Glomerular visceral epithelial cell (primary cell): ENCODE data around the gene RAP1A.
"Not testable (repeated sequence)": the region's sequence is repeated elsewhere in the genome, so short reads cannot be mapped to it uniquely, and the experiment has no call there.

Source experiments
- DNase-seq: peaks from one replicate; pipeline ENCODE4 v3.0.0-alpha.2; 2016; ENCODE audit errors: extremely low spot score

Gene RAP1A

DNA sequence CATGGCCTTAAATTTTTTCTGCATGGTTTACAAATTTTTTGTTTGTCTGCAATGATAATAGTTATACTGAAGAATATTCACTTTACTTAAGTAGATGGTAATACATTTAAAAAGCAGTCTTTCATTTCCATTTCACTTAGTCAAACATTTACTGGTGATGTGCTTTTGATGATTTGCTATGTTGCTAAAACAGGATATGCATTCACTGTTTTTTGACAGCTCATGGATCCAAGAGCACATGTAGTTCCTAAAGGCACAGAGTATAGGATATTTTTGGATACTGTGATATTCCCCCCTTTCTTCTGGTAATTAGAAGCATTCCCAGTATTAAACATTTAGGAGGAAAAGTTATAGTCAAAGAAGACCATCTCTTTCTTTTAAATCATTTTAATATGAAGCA lies 45.9 kb downstream of the RAP1A start:
- DNase-seq: no peak

DNA sequence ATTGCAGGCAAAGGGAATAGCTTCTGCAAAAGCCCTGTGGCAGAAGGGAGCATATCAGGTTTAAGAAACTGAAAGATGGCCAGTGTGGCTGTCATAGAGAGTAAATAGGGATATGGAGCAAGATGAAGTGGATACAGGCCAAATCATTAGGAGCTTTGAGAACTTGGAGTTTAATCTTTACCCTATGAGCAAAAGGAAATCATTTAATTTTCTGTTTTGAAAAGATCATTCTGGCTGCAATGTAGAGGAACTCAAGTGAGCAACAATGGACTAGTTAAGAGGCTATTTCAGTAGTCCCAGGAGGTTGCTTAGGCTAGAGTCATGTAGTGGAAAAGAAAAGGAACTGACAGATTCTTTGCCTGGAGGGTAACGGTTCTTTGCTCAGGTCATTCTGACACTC lies 47.2 kb downstream of the RAP1A start:
- no peak for DNase-seq

DNA sequence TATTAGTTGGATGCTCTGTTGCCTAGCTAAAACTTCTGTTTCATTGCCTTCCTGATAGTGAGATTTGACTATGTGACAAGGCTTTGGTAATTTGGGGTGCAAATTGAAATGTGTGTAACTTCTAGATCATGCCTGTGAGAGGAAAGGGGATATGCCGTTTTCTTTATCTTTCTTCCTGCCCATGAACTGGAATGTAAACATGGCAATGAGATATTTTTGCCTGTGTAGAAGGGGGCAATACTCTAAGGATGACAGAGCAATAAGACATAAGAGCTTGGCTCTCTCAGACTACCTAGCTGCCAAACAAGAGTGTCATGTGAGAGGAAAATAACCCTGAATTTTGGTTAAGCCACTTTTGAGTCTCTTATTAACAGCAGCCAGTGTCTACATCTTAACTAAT lies 49.7 kb downstream of the RAP1A start:
- no peak for DNase-seq

DNA sequence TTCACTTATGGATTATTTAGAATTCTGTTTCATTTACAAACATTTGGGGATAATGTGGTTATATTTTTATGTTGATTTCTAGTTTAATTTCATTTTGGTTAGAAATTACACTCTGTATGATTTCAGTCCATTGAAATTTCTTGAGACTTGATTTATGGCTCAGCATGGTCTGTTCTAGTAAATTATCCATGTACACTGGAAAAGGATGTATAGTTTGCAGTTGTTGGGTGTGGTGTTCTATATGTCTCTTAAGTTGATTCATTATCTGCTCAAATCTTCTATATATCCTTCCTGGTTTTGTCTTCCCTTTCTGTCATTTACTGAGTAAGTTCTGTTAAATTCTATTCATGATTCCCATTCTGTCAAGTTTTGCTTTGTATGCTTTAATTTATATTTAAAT lies 52.3 kb downstream of the RAP1A start:
- DNase-seq: no peak

DNA sequence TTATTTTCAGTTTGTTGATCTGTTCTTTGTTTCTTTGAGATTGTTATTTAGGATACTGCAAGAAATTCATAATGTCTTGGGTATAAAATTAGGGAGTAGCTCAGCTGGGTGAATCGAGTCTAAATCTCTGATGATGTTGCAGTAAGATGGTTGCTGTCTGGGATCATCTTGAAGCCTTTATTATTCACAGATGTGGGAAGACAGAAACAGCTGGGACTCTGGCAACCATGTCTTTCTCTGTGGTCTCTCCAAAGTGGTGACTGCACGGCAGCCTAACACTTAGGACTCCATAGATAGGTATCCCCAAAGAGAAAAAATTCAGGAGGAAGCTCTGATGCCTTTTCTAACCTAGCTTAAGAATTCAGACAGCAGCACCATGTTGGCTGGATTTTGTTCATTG lies 52.7 kb downstream of the RAP1A start:
- no peak for DNase-seq

DNA sequence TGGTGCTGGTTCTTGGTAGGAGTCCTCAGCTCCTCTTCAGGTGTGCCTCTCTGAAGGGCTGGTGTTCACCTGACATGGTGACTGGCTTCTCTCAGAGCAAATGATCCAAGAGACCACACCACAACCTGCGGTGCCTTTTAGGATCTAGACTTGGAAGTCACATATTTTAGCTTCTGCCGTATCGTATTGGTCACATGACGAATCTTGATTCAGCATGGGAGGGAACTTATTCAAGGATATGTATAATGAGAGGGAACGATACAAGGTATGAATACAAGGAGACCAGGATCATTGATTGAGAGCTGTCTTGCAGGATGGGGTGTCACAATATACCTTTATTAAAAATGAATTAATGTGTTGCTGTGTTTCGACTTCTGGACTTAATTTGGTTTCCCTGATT lies 58.0 kb downstream of the RAP1A start:
- DNase-seq: no peak

DNA sequence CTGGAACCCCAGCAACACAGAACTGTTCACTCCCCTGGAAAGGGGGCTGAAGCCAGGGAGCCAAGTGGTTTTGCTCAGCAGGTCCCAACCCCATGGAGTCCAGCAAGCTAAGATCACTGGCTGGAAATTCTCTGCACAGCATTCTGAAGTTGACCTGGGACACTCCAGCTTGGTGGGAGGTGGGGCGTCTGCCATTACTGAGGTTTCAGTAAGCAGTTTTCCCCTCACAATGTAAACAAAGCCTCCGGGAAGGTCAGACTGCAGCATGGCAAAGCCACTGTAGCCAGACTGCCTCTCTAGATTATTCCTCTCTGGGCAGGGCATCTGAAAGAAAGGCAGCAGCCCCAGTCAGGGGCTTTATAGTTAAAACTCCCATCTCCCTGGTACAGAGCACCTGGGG lies 60.0 kb downstream of the RAP1A start:
- no peak for DNase-seq

DNA sequence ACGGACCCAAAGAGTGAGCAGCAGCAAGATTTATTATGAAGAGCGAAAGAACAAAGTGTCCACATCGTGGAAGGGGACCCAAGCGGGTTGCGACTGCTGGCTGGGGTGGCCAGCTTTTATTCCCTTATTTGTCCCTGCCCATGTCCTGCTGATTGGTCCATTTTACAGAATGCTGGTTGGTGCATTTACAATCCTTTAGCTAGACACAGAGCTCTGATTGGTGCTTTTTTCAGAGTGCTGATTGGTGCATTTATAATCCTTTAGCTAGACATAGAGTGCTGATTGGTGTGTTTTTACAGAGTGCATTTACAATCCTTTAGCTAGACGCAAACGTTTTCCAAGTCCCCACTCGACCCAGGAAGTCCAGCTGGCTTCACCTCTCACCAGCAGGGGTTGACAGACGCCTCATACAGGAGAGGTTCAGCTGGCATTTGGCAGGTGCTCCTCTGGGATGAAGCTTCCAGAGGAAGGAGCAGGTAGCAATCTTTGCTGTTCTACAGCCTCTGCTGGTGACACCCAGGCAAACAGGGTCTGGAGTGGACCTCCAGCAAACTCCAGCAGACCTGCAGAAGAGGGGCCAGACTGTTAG lies 60.7 kb downstream of the RAP1A start:
- DNase-seq: not testable (repeated sequence)

DNA sequence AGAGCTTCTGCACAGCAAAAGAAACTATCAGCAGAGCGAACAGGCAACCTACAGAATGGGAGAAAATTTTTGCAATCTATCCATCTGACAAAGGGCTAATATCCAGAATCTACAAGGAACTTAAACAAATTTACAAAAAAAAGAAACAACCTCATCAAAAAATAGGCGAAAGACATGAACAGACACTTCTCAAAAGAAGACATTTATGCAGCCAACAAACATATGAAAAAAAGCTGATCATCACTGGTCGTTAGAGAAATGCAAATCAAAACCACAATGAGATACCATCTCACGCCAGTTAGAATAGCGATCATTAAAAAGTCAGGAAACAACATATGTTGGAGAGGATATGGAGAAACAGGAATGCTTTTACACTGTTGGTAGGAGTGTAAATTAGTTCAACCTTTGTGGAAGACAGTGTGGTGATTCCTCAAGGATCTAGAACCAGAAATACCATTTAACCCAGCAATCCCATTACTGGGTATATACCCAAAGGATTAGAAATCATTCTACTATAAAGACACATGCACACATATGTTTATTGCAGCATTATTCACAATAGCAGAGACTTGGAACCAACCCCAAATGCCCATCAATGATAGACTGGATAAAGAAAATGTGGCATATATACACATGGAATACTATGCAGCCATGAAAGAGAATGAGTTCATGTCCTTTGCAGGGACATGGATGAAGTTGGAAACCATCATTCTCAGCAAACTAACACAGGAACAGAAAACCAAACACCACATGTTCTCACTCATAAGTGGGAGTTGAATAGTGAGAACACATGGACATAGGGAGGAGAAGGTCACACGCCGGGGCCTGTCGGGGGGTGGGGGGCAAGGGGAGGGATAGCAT lies 65.9 kb downstream of the RAP1A start:
- DNase-seq: not testable (repeated sequence)

DNA sequence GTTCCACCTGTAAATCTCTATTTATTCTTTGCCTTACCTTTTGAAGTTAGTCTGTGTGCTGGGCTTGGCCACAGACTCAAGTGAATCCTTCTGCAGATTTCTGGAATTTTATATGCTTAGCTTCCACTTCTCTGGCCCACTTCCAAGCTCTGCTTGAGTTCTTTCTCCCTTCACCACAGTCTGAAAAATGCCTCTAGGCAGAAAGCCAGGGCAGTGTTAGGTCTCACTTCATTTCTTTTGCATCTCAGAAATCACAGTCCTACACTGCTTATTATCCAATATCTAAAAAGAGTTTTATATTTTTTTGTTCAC lies 70.7 kb downstream of the RAP1A start:
- peak; percentile 89 for DNase-seq

DNA sequence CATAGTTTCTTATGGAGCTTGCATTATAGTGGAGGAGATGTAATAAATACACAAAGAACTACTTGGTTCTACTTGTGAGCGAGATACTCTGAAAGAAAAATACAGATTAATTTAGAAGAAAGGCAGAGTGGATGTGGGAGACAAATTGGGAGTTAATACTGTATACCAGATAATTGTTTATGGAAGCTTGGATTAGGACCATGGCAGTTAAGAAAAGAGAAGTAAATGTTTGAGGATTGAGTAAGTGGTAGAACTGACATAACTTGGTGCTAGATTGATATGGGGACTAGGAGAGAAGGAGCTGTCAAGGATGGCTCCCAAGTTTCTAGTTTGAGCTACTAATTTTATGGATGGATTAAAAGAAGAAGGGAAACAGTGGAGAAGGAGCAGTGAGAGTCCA lies 72.3 kb downstream of the RAP1A start:
- DNase-seq: no peak

DNA sequence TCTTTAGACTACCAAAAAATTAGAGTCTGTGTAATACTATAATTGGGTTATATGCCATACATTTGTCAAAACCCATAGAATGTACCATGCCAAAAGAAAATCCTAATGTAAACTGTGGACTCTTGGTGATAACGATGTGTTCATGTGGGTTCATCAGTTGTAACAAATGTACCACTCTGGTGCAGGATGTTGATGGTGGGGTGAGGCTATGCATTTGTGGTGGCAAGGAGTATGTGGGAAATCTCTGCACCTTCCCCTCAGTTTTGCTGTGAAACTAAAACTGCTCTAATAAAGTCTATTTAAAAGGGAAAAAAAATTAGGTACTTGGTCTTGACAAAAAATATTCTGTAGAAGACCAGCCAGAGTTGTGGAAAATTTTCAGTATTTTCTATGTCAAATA lies 76.2 kb downstream of the RAP1A start:
- DNase-seq: no peak

DNA sequence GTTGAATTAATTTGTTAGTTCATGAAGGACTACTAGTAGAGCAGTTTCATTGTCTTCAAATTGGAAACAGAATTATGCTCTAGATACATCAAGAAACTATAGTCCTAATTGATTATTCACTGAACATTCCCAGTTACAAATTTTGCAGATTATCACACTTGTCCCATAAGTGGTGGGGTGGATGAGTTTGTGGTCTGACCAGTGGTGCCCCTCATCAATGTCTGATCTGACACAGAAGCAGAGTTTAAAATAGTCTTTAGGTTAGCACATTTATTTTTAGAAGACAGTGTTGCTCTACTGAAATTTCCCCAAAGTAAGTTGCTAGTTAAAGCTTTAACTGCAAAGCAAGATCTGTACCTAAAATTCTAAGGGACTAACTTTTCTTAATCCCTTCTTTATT lies 76.7 kb downstream of the RAP1A start:
- no peak for DNase-seq

DNA sequence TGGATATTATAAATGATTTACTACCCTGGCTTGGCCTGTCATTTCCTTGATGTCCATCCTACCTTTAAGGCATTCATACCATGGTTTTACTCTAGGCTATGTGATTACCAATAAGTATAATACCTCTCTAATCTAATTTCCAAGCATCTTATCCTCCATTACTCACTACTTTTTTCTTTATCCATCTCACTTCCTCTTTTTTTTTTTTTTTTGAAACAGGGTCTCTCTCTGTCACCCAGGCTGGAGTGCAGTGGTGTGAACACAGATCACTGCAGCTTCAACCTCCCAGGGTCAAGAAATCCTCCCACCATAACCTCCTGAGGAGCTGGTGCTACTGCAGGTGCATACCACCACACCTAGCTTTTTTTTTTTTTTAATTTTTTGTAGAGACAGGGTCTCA lies 79.7 kb downstream of the RAP1A start:
- DNase-seq: no peak

DNA sequence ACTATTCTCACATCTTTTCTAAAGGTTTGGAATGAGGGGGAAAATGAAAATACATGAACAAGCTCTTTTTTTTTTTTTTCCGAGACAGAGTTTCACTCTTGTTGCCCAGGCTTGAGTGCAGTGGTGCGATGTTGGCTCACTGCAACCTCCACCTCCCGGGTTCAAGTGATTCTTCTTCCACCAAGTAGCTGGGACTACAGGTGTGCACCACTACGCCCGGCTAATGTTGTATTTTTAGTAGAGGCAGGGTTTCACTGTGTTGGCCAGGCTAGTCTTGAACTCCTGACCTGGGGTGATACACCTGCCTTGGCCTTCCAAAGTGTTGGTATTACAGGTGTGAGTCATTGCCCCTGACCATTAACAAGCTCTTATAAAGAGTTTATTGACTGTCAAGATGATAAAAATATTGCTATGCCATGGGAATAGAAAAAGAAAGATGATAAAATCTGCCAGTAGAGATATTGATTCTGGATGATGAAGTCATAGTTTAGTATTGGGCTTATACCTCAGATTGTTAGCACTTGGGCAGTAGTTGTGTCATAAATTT lies 83.0 kb downstream of the RAP1A start:
- no peak for DNase-seq

DNA sequence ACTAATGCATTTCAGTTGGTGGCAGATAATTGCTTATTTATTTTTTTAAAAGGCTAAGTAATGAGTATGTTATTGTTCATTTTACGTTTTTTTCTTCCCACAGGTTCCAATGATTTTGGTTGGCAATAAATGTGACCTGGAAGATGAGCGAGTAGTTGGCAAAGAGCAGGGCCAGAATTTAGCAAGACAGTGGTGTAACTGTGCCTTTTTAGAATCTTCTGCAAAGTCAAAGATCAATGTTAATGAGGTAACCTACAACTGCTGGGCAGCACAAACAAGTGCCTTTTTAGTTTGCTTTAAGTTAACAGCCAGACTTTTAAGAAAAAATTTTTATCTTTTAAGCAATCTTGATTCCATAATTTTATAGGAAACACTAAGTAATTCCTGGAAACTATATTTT lies 84.7 kb downstream of the RAP1A start:
- DNase-seq: no peak

DNA sequence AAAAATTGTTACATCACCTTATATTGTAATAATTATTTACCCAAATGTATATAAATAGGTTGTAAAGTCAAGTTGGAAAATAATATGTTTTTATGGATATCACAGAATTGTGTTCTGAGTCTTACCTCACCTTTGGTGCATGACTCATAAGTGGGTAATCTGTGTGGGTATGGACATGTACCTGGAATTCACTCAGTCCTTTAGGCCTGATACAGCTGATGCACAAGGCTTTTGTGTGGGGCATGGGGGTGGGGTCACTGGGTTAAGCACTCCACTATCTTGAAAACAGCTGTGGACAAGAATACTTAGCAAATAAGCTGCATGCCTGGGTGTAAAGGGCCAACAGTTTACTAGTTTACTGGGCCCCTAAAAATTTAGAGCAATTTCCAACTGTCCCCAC lies 85.2 kb downstream of the RAP1A start:
- DNase-seq: peak; percentile 20

DNA sequence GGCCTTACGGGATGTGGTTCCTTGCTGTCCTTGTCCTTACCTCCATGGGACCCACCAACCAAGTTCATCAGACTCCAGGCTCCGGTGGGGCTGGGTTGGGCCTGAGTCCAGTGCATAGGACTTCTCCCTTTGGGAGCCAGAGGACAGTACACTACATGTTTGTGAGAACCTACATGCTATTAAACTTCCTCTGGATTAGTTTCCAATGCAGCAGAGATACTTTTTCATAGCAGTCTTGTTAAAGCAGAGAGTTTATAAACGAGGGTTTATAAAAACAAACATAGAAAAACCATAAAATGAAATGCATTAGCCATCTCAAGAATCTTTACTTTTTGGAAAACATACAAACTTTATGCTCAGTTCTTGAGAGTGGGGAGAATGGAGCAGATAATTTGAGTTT lies 86.3 kb downstream of the RAP1A start:
- DNase-seq: no peak

DNA sequence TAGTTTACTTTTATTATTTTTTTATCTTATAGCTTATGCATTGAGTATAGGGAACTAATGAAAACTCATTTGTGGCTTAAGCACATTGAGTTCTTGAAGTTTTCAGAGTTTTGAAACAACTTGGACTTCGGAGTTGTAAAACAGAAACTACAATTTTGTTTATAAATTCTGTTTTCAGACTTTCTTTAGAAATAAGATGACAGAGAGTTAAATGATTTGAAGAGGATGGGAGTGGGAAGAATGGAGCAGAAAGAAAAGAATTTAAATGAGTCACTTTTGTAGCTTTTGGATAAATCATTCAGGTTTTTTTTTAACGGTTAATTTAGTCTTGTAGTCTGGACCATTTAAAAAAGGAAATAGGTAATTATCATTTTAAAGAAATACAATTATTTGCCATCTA lies 87.3 kb downstream of the RAP1A start:
- DNase-seq: no peak

DNA sequence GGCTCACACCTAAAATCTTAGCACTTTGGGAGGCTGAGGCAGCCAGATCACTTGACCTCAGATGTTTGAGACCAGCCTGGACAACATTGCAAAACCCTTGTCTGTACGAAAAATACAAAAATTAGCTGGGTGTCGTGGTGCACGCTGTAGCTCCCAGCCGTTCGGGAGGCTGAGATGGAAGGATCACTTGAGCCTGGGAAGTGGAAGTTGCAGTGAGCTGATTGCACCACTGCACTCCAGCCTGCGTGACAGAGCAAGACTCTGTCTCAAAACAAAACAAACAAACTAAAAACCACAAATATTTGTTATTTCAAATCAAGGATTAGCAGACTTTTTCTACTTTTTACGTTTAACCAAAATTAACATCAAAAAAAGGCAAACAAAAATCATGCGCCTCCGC lies 88.3 kb downstream of the RAP1A start:
- DNase-seq: no peak

DNA sequence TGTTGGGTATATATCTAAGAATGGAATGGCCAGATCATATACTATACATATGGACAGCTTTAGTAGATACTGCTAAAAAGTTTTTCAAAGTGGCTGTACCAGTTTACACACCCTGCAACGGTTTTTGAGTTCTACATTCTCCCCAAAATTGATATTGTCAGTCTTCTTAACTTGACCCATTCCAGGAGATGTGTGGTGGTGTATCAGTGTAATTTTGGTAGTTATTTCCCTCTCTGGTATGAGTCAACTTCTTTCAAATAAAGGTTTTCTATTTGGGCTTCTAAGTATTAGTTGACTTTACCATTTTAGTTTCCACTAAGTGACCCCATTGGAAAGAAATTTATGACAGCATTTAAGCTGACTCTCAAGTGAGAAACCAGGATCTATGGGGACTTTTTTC lies 90.4 kb downstream of the RAP1A start:
- DNase-seq: no peak

DNA sequence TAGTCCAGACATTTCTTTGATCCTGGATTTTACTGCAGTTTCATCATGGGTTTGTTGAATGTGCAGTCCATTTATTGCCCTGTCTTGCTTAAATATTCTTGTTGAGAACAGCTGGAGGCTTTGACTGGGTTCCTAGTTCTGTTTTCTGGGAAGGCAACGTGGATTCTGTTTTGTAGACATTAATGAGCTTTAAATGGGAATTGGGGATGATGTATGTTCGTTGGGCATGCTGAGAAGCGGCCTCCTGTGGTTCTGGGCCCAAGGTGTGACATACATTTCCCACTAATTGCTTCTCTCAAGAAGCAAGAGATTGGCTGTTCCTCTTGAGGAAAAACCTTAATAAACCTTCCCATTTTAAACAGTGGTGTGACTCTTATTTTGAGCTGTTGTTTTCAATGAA lies 96.7 kb downstream of the RAP1A start:
- no peak for DNase-seq

DNA sequence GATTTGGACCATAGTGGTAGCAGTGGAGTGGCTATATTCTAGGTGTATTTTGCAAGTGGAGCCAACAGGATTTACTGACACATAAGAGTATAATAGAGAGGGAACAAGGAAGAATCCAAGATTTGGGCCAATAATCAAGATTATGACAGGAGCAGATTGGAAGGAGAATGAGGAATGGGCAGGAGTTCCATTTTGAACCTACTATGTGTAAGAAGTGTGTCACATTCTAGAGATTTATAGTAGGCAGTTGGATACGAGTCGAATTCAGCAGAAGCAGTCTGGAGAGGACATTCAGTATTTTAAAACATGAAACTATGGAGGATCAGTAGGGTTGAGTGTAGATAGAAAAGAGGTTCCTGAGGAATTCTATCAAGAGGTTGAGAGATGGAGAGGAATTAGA lies 97.9 kb downstream of the RAP1A start:
- DNase-seq: no peak

DNA sequence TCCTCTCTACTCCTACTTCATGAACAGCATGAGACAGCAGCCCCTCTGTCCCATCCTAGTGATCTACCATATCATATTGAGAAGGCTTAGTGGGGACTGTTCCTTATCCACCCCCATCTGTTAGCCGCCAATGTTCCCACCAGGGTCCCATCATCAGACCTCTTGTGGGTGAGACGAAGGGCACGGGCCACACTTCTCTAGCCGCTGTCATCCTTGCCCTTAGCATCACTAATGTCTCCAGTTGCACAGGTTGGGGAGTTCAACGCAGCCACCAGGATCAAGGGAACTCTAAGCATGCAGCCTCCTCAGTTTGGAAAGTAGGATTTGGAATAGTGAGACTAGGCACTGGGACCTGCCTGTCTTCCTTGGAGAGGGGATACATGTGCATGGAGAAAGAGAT lies 99.5 kb downstream of the RAP1A start:
- DNase-seq: no peak
